ENCODE data around the gene ASTL.

The ASTL gene

GRCh38 chr2:96122391-96122790 lies 15.9 kb downstream of the ASTL start:
- DNase-seq (ENCODE audit: low read depth): no peak
- TF ChIP-seq, protein P1, sequence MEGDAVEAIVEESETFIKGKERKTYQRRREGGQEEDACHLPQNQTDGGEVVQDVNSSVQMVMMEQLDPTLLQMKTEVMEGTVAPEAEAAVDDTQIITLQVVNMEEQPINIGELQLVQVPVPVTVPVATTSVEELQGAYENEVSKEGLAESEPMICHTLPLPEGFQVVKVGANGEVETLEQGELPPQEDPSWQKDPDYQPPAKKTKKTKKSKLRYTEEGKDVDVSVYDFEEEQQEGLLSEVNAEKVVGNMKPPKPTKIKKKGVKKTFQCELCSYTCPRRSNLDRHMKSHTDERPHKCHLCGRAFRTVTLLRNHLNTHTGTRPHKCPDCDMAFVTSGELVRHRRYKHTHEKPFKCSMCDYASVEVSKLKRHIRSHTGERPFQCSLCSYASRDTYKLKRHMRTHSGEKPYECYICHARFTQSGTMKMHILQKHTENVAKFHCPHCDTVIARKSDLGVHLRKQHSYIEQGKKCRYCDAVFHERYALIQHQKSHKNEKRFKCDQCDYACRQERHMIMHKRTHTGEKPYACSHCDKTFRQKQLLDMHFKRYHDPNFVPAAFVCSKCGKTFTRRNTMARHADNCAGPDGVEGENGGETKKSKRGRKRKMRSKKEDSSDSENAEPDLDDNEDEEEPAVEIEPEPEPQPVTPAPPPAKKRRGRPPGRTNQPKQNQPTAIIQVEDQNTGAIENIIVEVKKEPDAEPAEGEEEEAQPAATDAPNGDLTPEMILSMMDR (IDR thresholded peaks at IDR 0.05; ENCODE audit: control insufficient read depth, insufficient read depth, low read depth, low read length, missing control alignments): no peak
- no peak overlapping the region for H3K4me3 ChIP-seq (ENCODE audit: control insufficient read depth, low read depth, low read length)

GRCh38 chr2:96121414-96121813 lies 16.9 kb downstream of the ASTL start:
- TF ChIP-seq, protein P1 (IDR thresholded peaks at IDR 0.05; ENCODE audit: control insufficient read depth, insufficient read depth, low read depth, low read length, missing control alignments): no peak

DNA sequence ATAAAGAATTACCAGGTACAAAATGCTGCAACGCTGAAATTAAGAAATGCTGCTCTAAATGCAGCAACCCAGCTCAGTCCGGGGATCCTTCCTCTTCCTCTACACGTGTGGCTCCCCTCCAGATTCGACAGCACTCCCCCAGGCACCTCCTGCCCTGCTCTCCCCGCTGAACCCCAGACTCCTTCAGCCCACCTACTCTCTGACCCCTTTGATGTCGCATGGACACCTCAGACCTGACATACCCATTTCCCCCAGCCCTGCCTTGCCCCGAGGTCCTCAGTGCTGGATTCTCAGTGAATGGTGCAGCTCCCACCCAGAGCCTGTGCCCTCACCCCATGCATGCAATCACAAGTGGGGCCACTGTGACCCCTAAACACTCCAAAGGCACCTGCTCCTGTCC lies 17.3 kb downstream of the ASTL start:
- no peak for DNase-seq (ENCODE audit: low read depth)
- TF ChIP-seq, protein P1 (IDR thresholded peaks at IDR 0.05; ENCODE audit: control insufficient read depth, insufficient read depth, low read depth, low read length, missing control alignments): no peak
- no peak overlapping the region for H3K4me3 ChIP-seq (ENCODE audit: control insufficient read depth, low read depth, low read length)

More at GRCh38 chr2:96121414-96121813, 16.9 kb downstream of the ASTL start:
- no peak for DNase-seq (ENCODE audit: low read depth)
- H3K4me3 ChIP-seq (ENCODE audit: control insufficient read depth, low read depth, low read length): no peak overlapping the region

DNA sequence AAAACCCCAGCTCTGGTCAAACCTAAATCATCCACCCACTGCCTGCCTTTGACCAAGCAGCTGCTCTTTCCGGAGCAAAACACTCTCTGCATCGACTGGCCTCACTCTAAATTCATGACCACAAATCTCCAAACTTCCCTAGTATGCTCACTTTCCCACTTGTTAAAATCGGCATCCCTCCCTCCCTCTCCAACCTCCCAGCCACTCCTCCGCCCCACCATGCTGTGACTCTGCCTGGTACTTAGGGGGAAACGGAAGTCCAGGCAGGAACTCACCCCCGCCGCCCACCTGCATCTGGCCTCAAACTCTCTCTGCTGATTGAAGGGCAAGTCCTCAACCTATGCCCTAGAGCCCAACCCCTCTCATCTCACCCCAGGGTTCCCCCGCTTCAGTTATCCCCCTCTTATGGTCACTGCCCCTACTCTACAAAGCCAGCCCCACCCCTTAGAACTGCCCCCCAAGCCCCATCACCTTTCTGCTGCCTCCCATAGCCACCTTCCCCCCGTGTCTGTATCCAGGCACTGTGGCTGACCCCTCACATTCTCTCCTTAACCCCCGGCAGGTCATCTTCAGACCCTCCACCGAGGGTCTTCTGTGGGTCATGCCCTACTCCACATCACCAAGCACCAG lies 18.1 kb downstream of the ASTL start:
- no peak overlapping the region for H3K4me3 ChIP-seq (ENCODE audit: control insufficient read depth, low read depth, low read length)
- TF ChIP-seq, protein P1 (IDR thresholded peaks at IDR 0.05; ENCODE audit: control insufficient read depth, insufficient read depth, low read depth, low read length, missing control alignments): no peak
- DNase-seq (ENCODE audit: low read depth): no peak

GRCh38 chr2:96119389-96119751 lies 18.9 kb downstream of the ASTL start:
- DNase-seq (ENCODE audit: low read depth): no peak
- TF ChIP-seq, protein P1 (IDR thresholded peaks at IDR 0.05; ENCODE audit: control insufficient read depth, insufficient read depth, low read depth, low read length, missing control alignments): no peak
- no peak overlapping the region for H3K4me3 ChIP-seq (ENCODE audit: control insufficient read depth, low read depth, low read length)

DNA sequence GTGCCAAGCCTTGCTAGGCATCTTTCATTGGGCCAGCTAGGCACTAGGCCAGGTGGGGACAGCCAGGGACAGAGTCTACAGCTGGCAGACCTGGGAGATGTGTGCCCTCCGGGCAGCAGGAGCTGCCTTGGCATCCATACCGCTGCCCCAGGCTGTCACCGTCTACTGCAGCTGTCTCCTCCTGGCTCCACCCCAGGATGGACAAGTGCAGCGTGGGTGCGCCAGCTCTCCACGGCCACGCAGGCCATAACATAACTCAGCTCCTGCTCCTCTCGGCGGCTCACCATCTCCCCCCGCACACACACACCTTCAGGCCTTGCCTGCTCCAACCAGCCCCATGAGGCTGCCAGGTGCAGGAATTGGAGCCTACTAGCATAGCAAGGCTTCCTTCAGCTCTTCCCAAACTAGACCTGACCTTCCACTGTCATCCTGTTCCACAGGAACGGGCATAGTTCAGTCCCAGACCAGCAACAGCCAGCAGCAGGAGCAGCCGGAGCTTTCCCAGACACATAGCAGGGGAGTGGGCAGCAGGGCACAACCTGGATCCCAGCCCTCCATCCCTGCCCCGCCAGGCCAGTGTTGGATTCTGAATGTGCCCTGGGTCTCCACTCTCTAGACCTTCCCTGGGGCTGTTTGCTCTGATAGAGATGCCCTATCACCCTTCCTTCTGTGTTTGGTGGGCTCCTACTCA lies 19.5 kb downstream of the ASTL start:
- no peak overlapping the region for H3K4me3 ChIP-seq (ENCODE audit: control insufficient read depth, low read depth, low read length)
- DNase-seq (ENCODE audit: low read depth): no peak
- TF ChIP-seq, protein P1 (IDR thresholded peaks at IDR 0.05; ENCODE audit: control insufficient read depth, insufficient read depth, low read depth, low read length, missing control alignments): no peak

Data from AG09309 (cell line).